Head of caudate nucleus (tissue), 42 donors: Measurements from ENCODE around the gene RAB3A.
"Not testable (repeated sequence)": the region's sequence is repeated elsewhere in the genome, so short reads cannot be mapped to it uniquely, and the experiment has no call there.

Experiments
- DNase-seq, 42 donors: peaks; one replicate each; pipeline versions ENCODE4 v3.0.0 to v3.0.0-alpha.2; 2020 to 2021; ENCODE audit warnings: mixed read lengths in 7 of 42
- intact Hi-C: fragments of 100-400 bp; cut with DNase I; formaldehyde crosslinking; loops from one replicate; pipeline ENCODE4 v1.15.0; 2022

The RAB3A gene

DNA sequence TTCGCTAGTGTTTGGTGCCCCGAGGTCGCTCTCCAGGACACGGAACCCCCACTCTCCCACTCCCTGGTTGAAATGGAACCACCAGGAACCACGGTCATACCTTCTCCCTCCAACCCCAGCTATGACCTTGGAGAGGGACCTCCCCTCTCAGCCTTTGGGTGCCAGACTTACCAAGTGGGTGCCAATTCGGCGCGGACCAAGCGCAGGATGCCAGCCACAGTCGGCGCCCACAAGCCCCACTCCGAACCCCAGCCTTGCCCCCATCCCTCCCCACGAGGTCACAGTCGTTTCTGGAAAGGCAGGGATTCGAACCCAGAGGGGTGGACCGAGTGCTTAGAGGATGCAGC is 21.5 kb upstream of the RAB3A start:
- intact Hi-C loops: no loop called here
- no peak for DNase-seq

DNA sequence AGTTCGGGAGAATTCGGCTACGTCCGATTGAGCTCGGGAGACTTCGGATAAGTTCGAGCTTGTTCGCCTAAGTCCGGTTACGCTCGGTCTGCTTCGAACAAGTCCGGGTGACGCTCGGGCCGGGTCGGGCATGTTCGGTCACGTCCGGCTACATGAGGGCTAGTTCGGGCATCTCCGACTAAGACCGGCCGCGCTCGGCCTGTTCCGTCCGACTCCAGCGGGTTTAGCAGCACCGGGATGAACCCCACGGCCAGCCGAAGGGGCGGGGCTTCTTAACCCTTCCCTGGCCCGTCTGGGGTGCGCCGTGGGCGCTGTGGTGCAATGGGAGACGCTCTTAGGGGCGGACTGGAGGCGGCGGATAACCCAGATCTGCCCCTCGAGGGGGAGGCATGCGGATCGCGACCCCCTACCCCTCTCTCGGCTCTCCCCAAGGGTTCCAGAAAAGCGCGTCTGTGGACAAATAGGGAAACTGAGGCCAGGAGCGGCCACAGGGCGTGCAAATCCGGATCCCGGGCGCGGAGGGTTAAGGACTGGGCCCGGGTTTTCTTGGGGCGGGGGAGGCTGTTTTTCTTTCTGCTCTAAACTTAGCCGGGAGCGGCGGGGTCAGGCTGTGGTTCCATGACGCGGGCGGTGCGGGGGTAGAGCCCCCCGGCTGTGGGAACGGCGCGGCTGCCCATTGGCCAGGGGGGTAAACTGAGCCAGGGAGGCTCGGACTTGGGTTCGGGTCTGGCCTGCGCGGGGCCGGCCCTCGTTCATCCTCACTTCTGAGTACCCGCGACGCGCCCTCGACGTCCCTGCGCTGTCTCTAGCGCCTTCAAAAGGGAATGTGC is 20.9 kb upstream of the RAB3A start:
- intact Hi-C loops: no loop called here
- DNase-seq: peak; percentile 79 to 96 (median 90)

DNA sequence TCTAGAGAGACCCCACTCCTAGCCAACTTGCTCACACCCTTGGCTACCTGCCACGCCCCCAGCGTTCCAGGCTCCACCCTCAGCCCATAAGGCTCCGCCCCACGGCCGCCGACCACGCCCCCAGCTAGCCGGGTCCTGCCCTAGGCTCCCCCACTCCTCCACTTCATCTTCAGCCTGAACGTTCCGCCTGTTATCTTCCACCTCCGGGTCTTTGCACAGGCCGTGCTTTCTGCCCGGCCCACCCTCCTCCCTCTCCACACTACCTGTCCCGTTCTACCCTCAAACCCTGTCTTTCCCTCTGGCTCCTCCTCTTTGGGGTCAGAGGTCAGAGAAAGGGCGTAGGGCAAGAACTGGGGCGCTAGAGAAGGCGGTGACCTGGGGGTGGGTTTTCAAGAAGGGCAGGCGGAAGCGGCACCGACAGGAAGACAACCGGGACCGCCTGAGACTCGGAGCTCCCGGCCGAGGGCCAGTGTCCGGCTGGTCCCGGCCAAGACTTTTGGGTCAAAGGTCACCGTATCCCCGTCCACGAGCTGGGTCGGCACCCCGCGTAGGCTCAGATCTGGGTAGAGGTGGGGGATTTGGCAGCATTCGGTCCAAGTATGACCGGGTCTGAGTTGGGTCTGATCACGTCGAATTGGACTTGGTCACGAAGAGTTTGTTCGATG is 20.1 kb upstream of the RAB3A start:
- DNase-seq: peak in 26 of 42 donors; percentile 11 to 60 (median 35)
- intact Hi-C loops: no loop called here

DNA sequence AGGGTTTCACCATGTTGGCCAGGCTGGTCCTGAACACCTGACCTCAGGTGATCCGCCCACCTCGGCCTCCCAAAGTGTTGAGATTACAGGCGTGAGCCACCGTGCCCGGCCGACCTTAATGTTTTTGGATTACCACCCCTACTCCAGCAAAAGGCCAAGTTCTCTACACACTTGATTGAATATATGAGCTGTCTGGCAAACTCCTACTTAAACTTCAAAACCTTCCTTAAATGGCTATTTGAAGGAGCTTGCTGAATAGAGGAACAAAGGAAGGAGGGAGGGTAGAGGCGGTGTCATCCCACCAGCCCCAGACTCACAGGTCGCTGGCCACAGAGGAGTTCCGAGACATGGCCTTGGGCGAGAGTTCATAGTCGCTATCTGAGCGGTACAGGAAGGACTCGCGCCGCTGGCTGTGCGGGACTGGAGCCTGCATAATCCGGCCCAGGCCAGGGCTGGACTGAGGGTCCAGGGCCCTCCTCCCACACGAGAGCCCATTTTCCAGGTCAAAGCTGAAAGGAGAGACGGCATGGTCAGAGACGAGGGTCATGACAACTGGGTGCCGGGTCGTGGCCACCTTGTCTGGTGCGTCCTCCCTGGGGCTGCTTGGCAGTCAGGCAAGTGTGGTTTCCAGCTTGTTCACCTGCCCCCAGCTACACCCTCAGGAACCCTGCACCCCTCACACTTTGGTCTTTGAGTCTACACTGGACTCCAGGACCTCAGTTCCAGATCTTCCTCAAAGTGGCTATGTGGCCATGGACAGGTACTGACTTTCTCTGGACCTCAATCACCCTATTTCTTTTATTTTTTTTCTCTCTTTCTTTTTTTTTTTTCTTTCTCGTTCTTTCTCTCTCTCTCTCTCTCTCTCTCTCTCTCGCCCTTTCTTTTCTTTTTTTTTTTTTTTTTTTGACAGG is 18.2 kb upstream of the RAB3A start:
- intact Hi-C loops: no loop called here
- no peak for DNase-seq

DNA sequence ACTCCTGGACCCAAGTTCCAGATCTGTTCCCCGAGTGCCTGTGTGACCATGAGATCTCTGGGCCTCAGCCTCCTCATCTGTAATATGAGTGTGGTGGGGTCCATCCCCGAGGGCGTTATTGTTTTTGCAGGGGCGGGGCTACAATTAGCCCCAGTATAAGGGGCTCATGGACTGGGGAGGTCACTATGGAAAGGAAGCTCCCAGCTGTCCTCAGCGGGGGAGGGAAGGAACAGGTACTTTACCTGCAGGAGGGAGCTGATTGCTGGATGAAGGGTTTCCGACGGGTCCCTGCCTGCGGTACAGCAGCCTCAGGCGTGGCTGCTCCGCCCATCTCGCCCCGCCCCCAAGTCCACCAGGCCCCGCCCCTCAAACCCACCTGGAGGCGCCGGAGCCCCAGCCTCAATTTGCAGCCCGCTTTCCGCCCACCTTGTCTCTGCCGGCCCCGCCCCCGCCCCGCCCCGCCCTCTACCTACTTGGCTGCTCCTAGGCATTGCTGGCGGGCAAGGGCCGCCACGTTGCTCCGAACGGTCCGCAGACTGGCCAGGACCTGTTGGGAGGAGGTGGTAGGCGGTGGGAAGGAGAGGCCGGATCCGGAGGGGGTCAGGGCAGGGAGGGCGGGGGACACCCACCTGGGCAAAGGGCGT is 16.9 kb upstream of the RAB3A start:
- intact Hi-C loops: no loop called here
- DNase-seq: no peak

DNA sequence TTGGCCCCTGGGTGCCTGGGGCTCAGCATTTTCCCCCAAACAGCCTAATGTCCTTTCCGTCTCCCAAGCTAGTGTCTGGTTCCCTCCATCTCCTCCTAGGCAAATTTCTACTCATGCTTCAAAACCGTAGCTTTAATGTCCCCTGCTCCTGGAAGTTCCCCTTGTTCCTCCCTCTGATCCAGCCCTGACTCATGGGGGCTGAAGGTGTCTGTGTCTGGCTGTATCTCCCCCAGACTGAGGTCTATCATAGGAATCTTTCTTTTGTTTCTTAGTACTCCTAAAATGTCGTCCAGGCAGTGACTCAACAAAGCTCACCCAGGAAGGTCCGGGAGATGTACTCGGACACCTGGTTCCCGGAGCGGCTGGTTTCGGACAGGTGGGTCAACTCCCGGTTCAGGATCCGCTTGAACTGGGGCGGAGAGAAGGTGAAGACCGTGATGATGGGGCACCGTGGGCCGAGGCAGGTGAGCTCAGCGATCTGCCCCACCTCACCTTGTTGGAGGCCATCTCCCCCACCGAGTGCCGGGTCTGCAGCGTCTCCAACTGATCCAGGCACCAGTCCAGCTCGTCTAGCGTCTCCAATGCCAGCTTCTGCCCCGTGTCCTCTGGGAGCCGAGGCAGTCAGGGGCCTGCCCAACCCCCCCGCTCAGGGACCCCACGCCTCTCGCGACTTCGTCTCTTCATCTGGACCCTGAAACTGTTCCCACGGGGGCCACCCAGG is 16.2 kb upstream of the RAB3A start:
- no peak for DNase-seq

DNA sequence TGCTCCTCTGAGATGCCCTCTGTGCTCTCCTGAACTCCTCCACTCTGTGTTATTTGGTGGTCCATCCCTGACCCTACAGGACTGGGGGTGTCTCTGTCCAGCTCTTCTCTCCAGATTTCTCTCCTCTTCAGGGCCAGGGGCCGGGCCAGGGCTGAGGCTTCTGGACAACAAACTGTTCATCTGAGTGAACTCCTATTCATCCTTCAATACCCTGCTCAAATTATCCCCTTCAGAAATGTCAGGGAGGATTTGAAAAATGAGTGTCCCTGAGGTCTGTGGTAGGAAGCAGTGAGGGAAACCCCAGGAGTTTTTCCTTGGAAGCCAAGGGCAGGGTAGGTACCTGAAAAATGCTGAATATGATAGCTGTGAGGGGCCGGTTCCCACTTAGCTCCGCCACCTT is 14.8 kb upstream of the RAB3A start:
- no peak for DNase-seq
- intact Hi-C loops: no loop called here

More for the DNA sequence above, 16.2 kb upstream of the RAB3A start:
- intact Hi-C loops: no loop called here

DNA sequence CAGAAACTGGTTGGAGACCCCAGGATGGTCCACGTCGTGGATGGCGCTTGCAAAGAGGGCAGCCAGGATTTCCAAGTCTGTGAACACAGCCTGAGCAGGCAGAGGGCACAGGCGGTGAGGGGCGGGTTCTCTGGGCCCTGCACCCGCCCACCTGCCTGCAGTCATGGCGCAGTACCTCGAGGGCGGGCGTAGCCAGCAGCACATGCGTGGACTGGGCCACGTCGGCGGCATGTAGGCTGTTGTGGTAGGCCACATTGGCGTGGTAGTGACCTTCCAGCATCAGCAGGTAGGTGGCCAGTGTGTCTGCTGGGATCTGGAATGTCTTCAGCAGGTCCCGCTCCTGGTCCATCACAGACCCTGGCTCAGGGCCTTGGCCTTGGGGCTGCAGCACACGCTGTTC is 14.3 kb upstream of the RAB3A start:
- no peak for DNase-seq
- intact Hi-C loops: no loop called here

DNA sequence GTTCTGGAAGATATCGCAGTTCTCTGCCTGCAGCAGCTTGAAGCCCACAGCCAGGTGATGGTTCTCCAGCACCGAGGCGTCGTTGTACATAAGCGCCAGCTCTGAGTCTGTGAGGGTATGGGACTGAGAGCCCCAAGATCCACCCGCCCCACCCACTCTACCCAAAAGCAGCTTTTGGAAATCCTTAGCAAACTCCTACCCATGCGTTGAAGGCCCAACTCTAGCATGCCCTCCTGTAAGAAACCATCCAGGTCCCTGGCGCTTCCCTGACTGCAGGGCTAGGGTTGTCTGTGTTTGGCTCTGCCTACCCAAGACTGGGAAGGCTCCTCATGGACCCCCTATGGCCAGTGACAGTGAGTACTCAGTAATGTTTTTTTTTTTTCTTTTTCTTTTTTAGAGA is 12.9 kb upstream of the RAB3A start:
- no peak for DNase-seq
- intact Hi-C loops: no loop called here

DNA sequence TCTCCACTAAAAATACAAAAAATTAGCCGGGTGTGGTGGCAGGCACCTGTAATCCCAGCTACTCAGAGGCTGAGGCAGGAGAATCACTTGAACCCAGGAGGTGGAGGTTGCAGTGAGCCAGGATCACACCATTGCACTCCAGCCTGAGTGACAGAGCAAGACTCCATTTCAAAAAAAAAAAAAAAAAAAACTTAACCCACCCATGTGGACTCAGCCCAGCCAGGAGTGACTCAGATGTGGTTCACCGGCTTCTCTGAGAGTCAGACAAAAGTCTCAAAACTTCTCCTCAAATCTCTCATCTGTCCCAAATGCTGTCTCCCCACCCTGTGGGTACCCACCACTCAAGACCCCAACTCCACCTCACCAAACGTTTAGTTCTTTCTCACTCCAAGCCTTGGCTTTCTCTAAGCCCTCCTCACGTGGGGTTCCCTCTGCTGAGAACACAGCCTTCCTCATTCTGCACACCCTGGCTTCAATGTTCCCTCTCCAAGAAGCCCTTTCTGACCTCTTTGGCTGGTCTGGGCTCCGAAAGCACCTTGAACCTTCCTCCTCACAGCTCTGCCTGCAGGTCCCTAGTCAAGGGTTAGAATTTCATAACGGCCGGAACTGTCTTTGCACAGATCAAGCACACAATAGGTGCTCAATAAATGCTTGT is 11.1 kb upstream of the RAB3A start:
- intact Hi-C loops: loop anchor here (5.0 kb wide), 1 partner anchor 37 kb away; no protein-coding TSS in a partner anchor
- no peak for DNase-seq

DNA sequence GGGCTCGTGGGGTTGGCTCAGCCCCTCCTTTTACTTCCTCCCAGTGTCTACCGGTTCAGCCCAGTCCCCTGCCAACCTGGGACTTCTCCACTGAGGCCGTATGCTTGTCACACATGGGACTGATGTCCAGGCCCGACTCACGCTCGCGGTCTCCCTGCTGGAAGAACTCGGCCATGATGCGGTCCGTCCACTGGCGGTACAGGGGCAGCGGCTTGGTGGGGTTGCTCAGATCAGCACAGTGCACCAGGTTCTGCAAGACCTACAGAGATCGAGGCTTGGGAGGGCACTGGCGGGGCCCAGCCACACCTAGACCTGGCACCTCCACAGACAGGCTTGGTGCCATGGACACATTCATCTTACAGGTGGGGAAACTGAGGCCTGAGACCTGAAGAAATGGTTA is 7.8 kb upstream of the RAB3A start:
- intact Hi-C loops: loop anchor here (5.0 kb wide), 1 partner anchor 41 kb away; no protein-coding TSS in a partner anchor
- DNase-seq: no peak

DNA sequence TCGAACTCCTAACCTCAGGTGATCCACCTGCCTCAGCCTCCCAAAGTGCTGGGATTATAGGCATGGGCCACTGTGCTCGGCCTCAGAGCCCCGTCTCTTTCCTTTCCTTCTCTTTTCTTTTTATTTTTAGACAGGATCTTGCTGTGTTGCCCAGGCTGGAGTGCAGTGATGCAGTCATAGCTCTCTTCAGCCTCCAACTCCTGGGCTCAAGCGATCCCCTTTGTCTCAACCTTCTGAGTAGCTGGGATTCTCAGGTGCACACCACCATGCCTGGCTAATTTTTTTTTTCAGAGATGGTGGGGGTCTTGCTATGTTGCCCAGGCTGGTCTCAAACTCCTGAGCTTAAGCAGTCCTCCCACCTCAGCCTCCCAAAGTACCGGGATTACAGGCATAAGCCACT is 6.1 kb upstream of the RAB3A start:
- intact Hi-C loops: loop anchor here (5.0 to 10.0 kb wide), 2 partner anchors 42 to 205 kb away; partner anchors contain the start of gene SSBP4
- DNase-seq: not testable (repeated sequence)

DNA sequence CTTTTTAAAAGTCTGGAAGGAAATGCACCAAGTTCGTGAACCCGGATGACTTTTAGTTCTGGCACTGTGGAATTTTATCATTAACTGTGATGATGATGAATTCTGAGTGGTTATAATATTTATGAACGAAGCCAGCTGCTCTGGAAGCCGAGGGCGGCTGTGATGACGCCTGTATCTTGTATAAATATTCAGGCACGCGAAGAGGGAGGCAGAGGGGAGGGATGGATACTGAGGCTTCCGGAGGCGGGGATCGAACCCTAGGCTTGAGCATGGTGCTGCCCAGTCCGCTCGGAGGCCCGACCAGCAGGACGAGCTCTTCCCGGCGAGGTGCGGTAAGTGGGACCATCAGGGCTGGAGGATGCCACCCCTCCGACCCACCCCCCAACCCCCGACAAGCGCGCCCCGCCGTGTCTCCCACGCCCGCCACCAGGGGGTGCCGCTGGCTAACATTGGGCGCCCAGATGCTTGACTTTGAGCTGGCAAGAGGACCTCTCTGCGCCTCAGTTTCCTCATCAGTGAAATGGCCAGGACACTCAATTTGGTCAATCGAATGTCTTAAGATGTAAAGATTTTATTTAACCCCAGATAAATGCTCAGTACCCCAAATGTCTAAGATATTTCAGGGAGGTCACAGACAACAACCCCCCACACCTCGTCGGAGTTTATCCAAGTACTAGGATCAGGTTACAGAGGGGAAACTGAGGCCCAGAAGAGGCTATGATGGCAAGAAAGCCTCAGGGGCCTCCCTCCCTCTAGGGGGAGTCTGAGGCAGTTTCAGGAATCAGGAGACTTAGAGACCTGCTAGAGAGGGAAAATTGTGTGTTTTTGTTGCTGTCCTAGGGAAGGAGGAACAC is 4.5 kb upstream of the RAB3A start:
- DNase-seq: peak in 38 of 42 donors; percentile 32 to 82 (median 60)
- intact Hi-C loops: loop anchor here (10.0 kb wide), 1 partner anchor 206 kb away; the partner anchor contains the start of gene SSBP4

DNA sequence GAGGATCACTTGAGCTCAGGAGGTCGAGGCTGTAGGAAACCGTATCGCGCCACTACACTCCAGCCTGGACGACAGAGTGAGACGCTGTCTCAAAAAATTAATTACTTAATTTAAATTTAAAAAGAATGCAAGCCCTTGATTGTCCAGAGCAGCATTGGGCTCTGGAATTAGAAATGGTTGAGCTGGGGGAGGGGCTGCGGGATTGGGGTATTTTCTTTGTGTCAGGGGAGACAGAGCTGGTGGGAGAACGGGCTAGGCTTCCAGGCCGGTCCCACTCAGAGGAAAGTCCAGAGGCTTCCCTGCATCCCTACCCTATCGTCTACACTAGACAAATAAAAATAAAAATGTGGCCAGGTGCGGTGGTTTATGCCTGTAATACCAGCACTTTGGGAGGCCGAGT is 2.2 kb upstream of the RAB3A start:
- DNase-seq: no peak
- intact Hi-C loops: loop anchor here (10.0 kb wide), 1 partner anchor 209 kb away; the partner anchor contains the start of gene SSBP4

DNA sequence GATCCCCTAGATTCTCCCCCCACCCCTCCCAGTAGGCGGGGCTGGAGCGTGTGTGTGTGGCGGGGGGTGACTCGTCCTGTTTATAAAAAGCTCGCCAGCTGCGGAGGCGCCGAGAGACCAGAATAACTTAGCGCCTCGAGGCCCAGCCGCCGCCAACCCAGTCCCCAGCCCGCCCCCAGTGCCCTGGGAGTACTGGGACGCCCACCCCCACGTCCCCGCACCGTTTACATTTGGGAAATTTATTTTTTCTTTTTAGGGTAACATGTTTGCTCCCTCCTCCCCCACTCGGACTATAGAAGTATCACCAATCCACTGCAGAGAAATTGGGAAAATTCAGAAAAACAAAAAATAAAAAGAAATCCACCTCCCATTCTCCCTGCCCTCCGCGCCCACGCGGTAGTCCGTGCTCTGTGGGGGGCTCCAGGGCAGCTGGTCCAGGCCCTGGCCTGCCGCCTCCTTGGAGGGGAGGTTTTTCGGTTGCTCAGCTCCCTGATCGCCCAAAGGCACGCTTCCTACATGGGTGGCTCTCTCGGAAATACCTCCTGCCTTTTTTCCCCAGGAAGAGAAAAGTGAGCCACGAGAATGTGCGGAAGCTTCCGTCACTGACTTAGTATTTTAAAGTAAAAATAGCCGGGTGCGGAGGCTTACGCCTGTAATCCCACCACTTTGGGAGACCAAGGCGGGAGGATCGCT is 1.5 kb upstream of the RAB3A start:
- peak; percentile 63 to 89 (median 79) for DNase-seq
- intact Hi-C loops: loop anchor here (10.0 kb wide), 1 partner anchor 209 kb away; the partner anchor contains the start of gene SSBP4
